Measurements from ENCODE around the gene UBE2A.

The UBE2A gene

DNA sequence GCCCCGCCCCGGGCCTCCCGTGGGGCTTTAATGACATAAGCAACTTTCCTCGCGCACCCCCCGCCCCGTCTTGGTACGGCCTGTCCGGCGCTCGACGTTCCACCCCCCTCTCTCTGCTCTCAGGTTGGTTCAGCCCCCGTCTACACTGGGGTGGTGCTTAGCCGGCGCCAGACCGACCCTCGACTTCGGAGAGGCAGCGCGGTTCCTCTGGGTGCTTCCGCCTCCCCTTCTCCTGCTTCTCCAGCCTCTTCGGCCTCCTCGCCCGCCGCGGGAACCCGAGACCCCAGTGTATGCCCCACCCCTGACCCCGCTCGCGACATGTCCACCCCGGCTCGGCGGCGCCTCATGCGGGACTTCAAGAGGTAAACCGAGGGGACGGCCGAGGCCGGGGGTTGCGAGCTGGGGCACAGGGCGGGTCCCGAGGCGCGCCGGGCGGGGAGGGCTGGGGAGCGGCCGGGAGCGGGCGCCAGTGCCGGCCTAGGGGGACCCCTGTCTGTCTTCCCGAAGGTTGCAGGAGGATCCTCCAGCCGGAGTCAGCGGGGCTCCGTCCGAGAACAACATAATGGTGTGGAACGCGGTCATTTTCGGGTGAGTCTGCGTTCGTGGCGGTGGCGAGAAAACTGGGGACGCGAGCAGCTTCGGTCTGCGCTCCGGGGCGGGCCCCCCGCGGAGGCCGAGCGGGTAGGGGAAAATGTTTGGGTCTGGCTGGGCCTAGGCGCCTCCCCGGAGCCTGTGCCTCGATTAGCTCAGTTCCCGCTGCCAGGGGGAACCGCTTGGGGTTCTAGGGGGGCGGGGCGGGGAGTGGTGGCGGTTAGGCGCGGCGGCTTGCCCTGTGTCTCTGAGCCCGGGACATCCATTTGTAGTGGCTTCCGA lies at the start of gene UBE2A:
Gene UBE2A, plus strand, starts transcription at position 170 of the 873 bp plus-strand sequence. Its CDS starts 149 bp downstream, at position 319.
- DNase-seq = peak; percentile 89

GRCh38 chrX:119529345-119530276 lies 44.8 kb upstream of the UBE2A start:
- DNase-seq = no peak

DNA sequence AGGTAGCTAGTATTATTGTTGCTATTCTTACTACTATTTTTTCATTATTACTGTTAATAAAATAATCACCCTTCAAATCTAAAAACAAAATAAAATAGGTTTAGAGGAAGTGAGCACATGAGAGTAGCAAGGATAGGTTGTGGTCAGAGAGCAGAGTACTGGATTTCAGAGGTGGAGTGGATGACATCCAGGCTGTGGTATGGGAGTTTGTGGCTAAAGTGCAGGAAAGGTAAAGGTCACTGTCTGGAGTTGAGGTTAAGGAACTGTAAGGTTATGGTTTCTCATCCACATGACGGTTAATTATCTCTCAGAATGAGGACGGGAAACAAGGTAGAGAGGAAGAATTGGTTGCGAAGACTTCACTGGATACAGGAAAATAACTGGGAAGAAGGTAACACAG lies 36.9 kb upstream of the UBE2A start:
- DNase-seq = no peak

DNA sequence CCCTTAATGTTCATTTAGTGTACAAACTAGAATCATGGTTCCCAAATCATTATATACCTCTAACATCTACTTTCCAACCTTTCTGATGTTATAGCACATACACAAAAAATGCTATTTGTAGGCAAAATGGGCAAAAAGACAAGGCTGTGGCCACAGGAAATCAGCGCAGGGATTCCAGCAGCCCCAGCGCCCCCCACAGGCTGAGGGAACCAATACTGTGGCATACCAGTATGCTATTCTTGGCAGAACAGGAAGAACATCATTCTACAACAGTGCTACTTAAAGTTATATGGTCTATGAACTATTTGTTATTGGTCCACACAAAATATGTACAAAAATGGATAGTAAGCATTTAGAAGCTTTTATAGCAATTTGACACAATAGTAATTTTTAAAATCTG lies 34.5 kb upstream of the UBE2A start:
- DNase-seq = no peak

DNA sequence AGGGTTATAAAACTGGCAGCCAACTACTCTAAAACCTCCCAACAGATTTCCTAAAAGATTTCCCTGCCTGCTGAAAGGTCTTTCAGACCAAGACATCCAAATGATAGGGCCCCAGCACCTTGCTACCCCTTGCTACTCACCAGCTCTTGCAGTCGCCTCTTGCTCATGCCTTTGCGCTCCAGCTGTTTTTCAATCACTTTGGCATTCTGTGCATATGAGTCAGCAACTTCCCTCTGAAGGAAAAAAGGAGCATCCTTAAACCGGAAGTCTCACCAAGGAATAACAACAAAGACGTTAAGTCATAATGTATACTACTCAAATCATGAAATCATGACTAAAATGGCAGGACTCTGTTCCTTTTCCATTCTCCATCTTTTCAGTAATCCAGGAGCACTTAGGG lies 33.2 kb upstream of the UBE2A start:
- no peak for DNase-seq

DNA sequence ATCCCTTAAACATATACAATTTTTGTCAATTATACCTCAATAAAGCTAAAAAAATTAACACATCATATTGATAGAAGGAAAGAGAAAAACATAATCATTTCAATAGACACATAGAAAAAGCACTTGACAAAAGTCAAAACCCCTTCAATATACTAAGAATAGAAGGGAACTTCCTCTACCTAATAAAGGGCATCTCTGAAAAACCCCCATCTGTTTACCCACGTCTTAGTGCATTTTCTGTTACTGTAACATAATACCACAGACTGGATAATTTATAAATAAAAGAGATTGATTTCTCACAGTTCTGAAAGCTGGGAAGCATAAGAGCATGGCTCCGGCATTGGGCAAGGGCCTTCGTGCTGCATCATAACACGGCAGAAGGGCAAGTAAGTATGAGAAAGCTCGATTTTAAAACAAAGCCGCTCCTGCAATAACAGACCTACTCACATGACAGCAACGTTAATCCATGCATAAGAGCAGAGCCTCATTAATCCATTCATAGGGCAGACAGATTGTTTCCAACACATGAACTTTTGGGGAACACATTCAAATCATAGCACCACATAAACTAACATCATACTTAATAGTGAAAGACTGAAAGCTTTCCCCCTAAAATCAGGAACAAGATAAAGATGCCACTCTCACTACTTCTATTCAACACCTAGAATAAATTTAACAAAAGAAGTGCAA lies 24.9 kb upstream of the UBE2A start:
- no peak for DNase-seq

DNA sequence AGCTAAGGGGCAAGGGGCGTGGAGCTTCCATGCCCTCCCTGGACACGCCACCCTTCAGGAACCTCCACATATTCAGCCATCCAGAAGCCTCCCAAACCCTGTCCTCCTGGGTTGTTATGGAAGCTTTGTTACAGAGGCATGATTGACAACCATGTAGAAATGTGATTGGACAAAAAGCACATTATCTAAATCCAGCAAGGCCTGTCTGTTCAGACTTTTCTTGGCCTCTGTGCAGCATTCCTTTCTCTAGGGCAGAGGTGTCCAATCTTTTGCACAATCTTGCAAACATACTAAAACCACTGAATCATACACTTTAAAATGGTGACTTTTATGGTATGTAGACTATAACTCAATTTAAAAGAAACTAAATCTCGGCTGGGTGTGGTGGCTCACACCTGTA lies 21.9 kb upstream of the UBE2A start:
- DNase-seq = no peak

DNA sequence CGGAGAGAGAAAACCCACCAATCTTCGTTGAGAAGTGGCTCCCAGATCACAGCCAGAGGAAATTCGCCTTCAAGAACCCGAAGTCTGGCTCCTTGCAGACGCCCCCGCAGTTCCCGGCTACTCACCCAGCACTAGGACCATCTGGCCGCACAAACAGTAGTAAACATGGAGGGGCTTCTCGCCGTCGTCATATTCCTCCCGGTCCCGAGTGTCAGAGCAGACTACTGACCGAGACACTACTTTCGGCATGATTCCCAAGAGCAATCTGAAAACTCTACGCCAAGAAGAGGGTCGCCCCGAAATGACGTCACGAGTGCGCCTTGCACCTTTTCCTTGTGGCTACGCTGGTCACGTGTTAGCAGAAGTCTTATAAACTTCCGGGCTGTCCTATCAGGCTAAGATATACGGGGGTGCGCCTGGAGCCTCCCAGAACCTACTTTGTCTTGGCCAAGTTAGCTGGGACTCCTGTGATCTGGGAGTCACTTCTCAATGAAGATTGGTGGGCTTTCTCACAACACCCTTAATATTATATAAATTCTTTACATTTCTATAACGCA lies 9.2 kb upstream of the UBE2A start, which contains the start of gene STEEP1:
Gene STEEP1, minus strand, starts transcription at position 303 of the 557 bp plus-strand sequence. Its CDS starts 54 bp downstream, at position 249.
- peak; percentile 86 for DNase-seq

- DNase-seq = no peak
These were observed 4.0 kb upstream of the UBE2A start for GRCh38 chrX:119570351-119570835.

DNA sequence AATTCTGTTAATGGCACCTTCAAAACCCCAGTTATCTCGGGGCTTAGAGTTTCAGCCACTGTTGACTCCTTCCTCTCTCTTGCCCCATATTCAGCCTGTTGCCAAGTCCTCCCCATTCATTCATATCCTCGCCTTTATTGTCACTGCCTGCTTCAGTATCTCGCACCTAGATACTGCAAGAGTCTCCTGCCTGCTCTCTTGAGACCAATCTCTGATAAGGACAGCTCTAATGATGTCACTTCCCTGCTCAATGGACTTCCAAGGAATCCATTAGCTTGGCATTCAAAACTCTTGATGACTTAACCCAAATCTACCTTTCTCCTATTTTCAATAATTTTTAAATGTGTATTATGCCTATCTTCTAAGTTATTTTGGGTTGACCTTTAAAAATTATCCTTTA lies 1.1 kb upstream of the UBE2A start:
- DNase-seq = no peak

- peak; percentile 11 for DNase-seq
These were observed 446 bp upstream of the UBE2A start for GRCh38 chrX:119573840-119574393.

GRCh38 chrX:119579414-119579813 lies 5.1 kb downstream of the UBE2A start:
- DNase-seq = no peak

DNA sequence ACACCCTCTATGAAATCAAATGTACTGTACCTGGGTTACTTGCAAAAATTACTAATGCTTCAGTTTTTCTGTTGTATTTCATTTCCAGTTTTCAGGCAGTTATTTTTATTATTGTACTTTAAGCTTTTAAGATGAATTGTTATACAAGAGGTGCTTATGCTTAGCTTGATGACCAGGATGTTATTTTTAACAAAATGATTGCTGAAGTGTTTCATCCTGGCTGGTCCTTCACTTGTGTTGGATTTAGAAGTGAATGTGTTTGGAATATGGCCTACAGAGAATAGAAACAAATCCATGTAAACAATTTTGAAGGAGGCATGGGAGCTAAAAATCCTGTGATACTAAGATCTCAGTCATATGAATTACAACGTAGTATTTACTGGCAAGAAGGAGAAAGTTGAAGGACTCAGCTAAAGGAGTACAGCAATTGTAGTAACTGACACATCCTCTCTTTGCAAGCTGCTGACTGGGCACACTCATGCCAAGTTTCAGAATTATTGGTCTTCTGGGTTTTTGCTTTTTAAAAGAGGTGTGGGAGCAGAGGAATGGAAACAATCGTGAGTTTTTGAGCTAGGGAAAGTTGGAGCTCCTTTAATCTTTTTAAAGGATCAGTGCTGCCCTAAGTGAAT lies 9.2 kb downstream of the UBE2A start:
- DNase-seq = no peak

DNA sequence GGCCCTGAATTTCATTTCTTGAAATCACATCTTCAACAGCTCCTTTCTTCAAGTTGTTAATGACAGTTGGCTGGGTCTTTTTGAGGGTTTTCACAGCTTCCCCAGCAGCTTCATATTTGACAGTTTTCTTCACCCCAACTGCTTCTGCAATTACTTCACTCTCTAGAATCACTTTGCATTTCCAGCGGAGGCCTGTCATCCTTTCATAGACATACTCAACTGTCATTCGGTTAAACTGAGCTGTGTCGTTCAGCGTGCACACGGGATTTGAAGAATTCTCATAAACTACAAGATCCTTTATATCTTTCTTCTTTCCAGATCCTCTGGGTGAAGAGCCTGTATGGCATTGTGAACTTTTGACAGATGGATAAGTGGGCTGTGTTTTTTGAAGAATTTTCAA lies 15.4 kb downstream of the UBE2A start:
- no peak for DNase-seq

- no peak for DNase-seq
These were observed 28.4 kb downstream of the UBE2A start for GRCh38 chrX:119602701-119603255.

DNA sequence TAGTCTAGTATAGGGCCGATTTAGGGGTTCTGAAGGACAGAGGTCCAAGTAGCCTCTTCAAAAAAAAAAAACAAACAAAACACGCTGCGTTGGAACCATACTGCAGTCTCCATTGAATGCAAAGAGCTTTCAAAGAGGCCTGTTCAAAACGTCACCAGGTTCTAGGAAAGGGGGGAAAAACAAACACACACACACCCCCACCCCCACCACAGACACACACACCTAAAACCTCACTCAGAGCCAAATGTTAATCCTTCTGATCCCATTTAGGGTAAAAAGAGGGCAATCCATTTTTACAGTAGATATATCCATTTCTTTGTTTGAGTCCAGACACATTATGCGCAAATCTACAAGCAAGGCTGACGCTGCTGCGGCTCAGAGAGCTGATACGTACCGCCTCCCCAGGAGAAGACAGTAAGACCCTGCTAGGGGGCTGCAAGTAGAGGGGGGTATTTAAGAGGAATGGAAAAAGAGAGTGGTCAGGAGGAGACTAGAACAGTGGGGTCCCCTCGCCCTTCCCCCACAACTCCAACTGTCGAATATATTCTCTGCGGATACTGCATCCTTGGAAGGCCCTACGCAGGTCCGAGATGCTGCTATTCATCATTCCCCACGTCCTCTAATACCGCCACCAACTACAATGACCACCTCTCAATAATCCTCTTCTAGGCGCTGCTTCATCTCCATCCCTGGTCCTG lies 30.6 kb downstream of the UBE2A start:
- no peak for DNase-seq

DNA sequence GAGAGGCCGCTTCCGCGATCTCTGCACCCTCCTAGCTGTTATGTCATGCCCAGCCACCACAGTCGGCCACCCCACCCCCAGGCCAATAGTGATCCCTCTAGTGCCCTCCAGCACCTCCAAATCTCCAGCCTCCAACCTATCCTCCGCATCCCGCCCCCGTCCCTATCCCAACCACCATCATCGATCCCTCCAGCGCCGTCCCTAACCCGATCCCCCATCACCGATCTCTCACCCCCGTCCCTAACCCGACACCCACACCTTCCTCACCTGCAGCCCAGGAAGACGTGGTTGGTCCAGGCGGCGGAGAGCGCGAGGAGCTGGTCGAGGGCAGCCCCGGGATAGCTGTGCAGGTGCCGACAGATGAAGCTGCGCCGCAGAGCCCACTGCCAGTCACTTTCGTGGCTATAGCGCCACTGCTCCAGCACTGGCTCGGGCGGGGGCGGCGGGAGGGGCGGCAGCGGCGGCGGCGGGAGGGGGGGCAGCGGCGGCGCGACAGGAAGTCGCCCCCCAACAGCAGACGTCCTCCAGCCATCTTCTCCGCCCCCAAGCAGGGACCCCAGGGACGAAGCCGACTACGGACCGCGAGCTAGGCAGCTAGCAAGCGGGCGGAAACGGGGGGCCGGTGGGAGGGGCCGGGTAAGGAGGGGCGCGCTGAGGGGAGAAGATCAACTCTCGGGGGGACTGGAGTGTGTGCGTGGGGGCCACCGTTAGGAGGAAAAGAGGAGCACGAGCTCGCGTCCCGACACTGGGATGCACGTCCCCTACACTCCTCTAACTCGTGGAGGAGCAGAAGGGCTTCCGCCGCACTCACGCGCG lies 31.3 kb downstream of the UBE2A start:
- DNase-seq = peak; percentile 55

- DNase-seq = peak; percentile 93
These were observed 32.1 kb downstream of the UBE2A start, which contains the start of gene NKRF for GRCh38 chrX:119606280-119607017. TSS of gene NKRF (minus strand) at chrX:119606424.

GRCh38 chrX:119607018-119607389 lies 32.6 kb downstream of the UBE2A start:
- DNase-seq = no peak

Measured in CD4-positive, alpha-beta T cell treated with Interferon gamma for 1 hour (primary cell).